Activated CD8-positive, alpha-beta T cell treated with anti-CD3 and anti-CD28 coated beads for 36 hours (primary cell): ENCODE measurements around the gene CYS1. TPM values are rescaled to one million over a fixed set of nuclear protein-coding genes. Genes with fewer than 3 reads are reported as not detected.

Experiments
- ATAC-seq: fragments of 200-7000 bp; cut with Tn5 transposase; one replicate; pipeline ENCODE4 v1.10.0; 2021; ENCODE audit warnings: mild to moderate bottlenecking, moderate library complexity
- CTCF ChIA-PET: fragments of 350-600 bp; sonication (Branson Sonifier 250); formaldehyde crosslinking; loops from one replicate; lab custom pipeline; 2021; ENCODE audit warnings: antibody characterized with exemption; lab: Charles Lee
- POLR2A ChIA-PET: fragments of 350-600 bp; sonication (Branson Sonifier 250); formaldehyde crosslinking; loops from one replicate; lab custom pipeline; 2021; ENCODE audit warnings: antibody characterized with exemption; lab: Charles Lee
- DNase-seq: peaks from one replicate; pipeline ENCODE4 v3.0.0-alpha.2; 2020
- H3K27ac Mint-ChIP-seq: one replicate; pipeline ENCODE4 v1.8.0; 2021; ENCODE audit warnings: mild to moderate bottlenecking, mixed read lengths
- H3K27me3 Mint-ChIP-seq: one replicate; pipeline ENCODE4 v1.8.0; 2021; ENCODE audit warnings: mixed read lengths
- H3K36me3 Mint-ChIP-seq: one replicate; pipeline ENCODE4 v1.8.0; 2021; ENCODE audit warnings: low read depth, mixed read lengths
- H3K4me1 Mint-ChIP-seq: one replicate; pipeline ENCODE4 v1.8.0; 2021; ENCODE audit warnings: low read depth, mixed read lengths
- H3K4me3 Mint-ChIP-seq: one replicate; pipeline ENCODE4 v1.8.0; 2021; ENCODE audit warnings: mild to moderate bottlenecking, moderate library complexity, mixed read lengths
- H3K9me3 Mint-ChIP-seq: one replicate; pipeline ENCODE4 v1.8.0; 2021; ENCODE audit warnings: mixed read lengths
- CTCF ChIP-seq: fragments of 200-600 bp; IDR thresholded peaks from one replicate; pipeline ENCODE4 v1.8.0; 2022; ENCODE audit warnings: antibody characterized with exemption, mild to moderate bottlenecking
- intact Hi-C: fragments of 100-400 bp; cut with micrococcal nuclease; formaldehyde crosslinking; loops from one replicate; pipeline ENCODE4 v1.10.0; 2022
- total RNA-seq, 2 experiments: library from RNA; stranded (reverse); gene quantifications; one replicate each; pipeline ENCODE4 v1.2.3, GENCODE V29; 2021

Gene CYS1
- total RNA-seq, 2 experiments from 2014 or later = 0.11 to 0.32 TPM

DNA sequence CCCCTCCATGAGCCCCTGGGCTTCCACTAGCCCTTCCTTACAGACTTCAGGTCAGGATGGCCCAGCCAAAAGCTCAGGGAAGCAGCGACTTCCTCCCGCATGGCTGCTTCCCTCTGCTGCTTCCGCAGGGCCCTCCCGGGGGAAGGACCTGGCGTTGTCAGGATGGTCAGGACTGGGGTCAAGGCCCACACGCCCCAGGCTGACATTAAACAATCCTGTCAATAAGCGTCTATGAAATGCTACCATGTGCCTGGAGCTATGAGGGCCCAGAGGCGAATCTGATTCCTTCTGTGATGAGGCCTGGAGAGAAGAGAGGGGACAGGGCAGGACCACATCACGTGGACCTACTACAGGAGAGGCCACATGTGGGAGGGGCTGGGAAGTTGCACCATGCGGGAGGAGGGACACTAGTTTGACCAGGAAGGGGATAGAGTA, 17.3 kb downstream of the CYS1 start:
- H3K9me3 Mint-ChIP-seq = peaks cover 3% of the 10 kb centered on the region
- H3K4me1 Mint-ChIP-seq = peaks cover 4% of the 10 kb centered on the region
- H3K4me3 Mint-ChIP-seq = no peak overlapping the region
- H3K27me3 Mint-ChIP-seq = no peaks in the 10 kb centered on the region
- H3K36me3 Mint-ChIP-seq = no peaks in the 10 kb centered on the region
- intact Hi-C loops = no loop called here
- CTCF ChIA-PET = interaction anchor here (1.7 to 2.9 kb wide), 2 partner anchors 10 to 249 kb away, joined by 5 to 11 read pairs; no protein-coding TSS in a partner anchor
- no peak overlapping the region for H3K27ac Mint-ChIP-seq
- TF ChIP-seq CTCF = no peak
- POLR2A ChIA-PET = no interaction called here
- no peak for ATAC-seq
- DNase-seq = no peak

GRCh38 chr2:10061221-10061925, 18.8 kb downstream of the CYS1 start:
- CTCF ChIA-PET = interaction anchor here (6.1 kb wide), 1 partner anchor 10 kb away, joined by 37 read pairs; no protein-coding TSS in a partner anchor
- intact Hi-C loops = no loop called here
- TF ChIP-seq CTCF = no peak
- H3K27me3 Mint-ChIP-seq = peaks cover 2% of the 10 kb centered on the region
- DNase-seq (no peak), ATAC-seq (no peak)
- no peaks in the 10 kb centered on the region for H3K36me3 Mint-ChIP-seq
- no peak overlapping the region for H3K27ac Mint-ChIP-seq
- POLR2A ChIA-PET = no interaction called here
- H3K4me1 Mint-ChIP-seq = peaks cover 6% of the 10 kb centered on the region
- H3K4me3 Mint-ChIP-seq = no peak overlapping the region
- no peaks in the 10 kb centered on the region for H3K9me3 Mint-ChIP-seq

GRCh38 chr2:10059552-10060335, 20.5 kb downstream of the CYS1 start:
- peaks cover 4% of the 10 kb centered on the region for H3K36me3 Mint-ChIP-seq
- CTCF ChIA-PET = interaction anchor here (0.7 to 6.1 kb wide), 4 partner anchors 11 to 247 kb away, joined by 3 to 37 read pairs (median 12); no protein-coding TSS in a partner anchor
- no peaks in the 10 kb centered on the region for H3K9me3 Mint-ChIP-seq
- no peak overlapping the region for H3K27ac Mint-ChIP-seq
- TF ChIP-seq CTCF = no peak
- intact Hi-C loops = no loop called here
- no peak overlapping the region for H3K4me3 Mint-ChIP-seq
- ATAC-seq (no peak), DNase-seq (no peak)
- H3K27me3 Mint-ChIP-seq = peaks cover 2% of the 10 kb centered on the region
- peaks cover 6% of the 10 kb centered on the region for H3K4me1 Mint-ChIP-seq
- POLR2A ChIA-PET = no interaction called here

- Mint-ChIP-seq H3K4me1 (peaks cover 6% of the 10 kb centered on the region), H3K27me3 (peaks cover 2% of the 10 kb centered on the region), H3K27ac (no peak overlapping the region), H3K36me3 (peaks cover 4% of the 10 kb centered on the region), H3K4me3 (no peak overlapping the region), H3K9me3 (no peaks in the 10 kb centered on the region)
- POLR2A ChIA-PET = no interaction called here
- ATAC-seq = no peak
- intact Hi-C loops = no loop called here
- no peak for DNase-seq
- CTCF ChIA-PET = interaction anchor here (0.9 to 6.1 kb wide), 4 partner anchors 10 to 75 kb away, joined by 3 to 37 read pairs (median 19); no protein-coding TSS in a partner anchor
- TF ChIP-seq CTCF = no peak
Measured at GRCh38 chr2:10059016-10059351, 21.2 kb downstream of the CYS1 start.
